Epithelial cell of proximal tubule (primary cell): ENCODE measurements around the gene ADCY1. TPM values are rescaled to one million over a fixed set of nuclear protein-coding genes. Genes with fewer than 3 reads are reported as not detected.

ENCODE experiments used
- DNase-seq: peaks from one replicate; pipeline ENCODE4 v3.0.0-alpha.2; 2011; ENCODE audit warnings: low read depth
- H3K4me3 ChIP-seq: 2 replicates; pipeline ENCODE4 v1.5.1; 2011; ENCODE audit warnings: low read depth, mild to moderate bottlenecking, low read length
- total RNA-seq: library from RNA; depleted of rRNA; stranded (reverse); fragments of >200 nt; gene quantifications from 2 replicates; pipeline ENCODE4 v1.2.3, GENCODE V29; 2015
- TF ChIP-seq, protein P1 (sequence below): conservative IDR thresholded peaks from 2 replicates; pipeline ENCODE4 v1.5.1; 2012; ENCODE audit warnings: low read depth, mild to moderate bottlenecking, low read length

ADCY1 gene
- total RNA-seq, 1 donor from 2014 or later = 1.2 TPM

DNA sequence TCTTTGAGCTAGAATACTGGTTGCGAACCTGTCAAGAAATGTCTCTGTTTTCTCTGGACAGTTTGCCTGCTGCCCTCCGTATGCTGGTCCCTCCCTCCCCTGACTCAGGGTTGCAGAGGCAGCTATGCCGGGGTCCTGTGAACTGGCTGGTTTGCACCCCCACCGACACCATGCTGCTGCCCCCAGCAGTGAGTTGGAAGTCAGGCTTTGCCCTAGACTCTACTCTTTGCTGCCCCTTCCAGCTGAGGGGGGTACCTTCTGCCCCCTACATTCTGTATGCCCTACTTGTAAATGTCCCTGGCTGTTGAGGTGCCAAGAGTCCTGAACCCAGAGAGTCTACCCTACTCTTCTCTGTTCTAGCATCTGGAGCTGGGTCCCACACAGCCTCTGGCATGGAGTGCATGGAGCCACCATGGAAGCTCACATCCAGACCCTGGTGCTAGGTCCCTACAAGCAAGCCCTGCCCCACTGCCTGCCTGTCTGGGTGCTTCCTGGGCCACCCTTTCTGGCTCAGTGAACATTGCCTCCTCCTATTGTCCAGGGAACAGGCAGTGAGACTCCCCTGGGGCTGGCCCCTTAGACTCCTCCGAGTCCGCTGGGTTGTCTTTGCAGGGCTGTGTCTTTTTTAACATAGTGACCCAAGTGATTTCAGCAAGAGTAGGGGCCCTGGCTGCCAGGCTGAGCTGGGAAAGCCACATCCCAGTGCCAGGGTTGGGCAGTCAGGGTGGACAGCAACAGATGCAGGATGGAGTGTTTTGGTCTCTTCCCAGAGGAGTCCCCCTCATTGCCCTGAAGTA is 138.9 kb downstream of the ADCY1 start:
- TF ChIP-seq, protein P1, sequence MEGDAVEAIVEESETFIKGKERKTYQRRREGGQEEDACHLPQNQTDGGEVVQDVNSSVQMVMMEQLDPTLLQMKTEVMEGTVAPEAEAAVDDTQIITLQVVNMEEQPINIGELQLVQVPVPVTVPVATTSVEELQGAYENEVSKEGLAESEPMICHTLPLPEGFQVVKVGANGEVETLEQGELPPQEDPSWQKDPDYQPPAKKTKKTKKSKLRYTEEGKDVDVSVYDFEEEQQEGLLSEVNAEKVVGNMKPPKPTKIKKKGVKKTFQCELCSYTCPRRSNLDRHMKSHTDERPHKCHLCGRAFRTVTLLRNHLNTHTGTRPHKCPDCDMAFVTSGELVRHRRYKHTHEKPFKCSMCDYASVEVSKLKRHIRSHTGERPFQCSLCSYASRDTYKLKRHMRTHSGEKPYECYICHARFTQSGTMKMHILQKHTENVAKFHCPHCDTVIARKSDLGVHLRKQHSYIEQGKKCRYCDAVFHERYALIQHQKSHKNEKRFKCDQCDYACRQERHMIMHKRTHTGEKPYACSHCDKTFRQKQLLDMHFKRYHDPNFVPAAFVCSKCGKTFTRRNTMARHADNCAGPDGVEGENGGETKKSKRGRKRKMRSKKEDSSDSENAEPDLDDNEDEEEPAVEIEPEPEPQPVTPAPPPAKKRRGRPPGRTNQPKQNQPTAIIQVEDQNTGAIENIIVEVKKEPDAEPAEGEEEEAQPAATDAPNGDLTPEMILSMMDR = no peak
- DNase-seq = no peak

DNA sequence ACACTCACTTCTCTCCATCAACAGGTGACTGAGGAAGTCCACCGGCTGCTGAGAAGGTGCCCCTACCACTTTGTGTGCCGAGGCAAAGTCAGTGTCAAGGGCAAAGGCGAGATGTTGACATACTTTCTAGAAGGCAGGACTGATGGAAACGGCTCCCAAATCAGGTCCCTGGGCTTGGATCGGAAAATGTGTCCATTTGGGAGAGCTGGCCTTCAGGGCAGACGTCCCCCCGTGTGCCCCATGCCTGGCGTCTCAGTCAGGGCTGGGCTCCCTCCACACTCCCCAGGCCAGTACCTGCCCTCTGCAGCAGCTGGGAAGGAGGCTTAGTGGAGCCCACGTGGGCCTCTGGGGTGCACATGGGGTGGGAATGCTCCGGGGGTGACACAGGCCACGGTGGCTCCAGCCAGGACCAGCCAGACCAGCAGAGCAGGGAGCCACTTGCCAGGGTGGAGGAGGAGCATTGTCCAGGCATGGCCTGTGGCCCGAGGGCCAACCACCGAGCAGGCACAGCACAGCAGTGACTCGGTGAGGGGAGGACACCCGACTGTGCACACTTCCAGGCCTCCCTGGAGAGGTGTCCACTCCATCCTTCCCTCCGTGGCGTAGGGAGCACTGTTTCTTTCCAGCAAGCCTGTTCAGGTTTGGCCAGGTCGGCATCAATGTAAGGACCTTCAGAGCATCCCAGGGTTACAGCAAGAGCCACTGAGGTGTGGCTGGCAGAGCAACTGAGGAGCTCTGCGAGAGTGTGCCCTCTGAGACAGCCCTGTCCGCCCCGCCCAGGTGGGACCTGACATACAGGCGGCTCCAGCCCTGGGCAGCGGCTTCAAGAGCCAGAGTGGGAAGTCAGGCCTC is 139.7 kb downstream of the ADCY1 start:
- no peak for DNase-seq
- H3K4me3 ChIP-seq = no peak overlapping the region
- TF ChIP-seq, protein P1 = no peak

More for the DNA sequence above, 138.9 kb downstream of the ADCY1 start:
- no peak overlapping the region for H3K4me3 ChIP-seq

DNA sequence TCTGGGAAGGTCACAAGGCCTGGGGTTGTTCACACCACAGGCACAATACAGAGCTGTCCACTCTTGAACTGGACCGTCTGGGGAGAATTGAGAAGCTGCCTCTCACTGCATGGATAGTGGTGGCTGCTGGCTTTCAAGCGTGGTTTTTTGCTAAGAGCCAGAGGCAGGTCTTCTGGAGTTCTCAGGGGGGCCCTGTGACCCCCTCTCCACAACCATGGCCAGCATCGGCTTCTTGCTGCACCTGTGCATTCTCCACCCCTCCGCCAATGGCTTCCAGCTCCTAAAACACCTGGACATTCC is 140.3 kb downstream of the ADCY1 start:
- TF ChIP-seq, protein P1 = no peak
- no peak for DNase-seq
- H3K4me3 ChIP-seq = no peak overlapping the region

GRCh38 chr7:45715471-45716352 is 141.5 kb downstream of the ADCY1 start:
- no peak for DNase-seq
- TF ChIP-seq, protein P1 = no peak
- no peak overlapping the region for H3K4me3 ChIP-seq

- H3K4me3 ChIP-seq = no peak overlapping the region
- DNase-seq = no peak
These were observed 142.4 kb downstream of the ADCY1 start for GRCh38 chr7:45716380-45717203.

More at GRCh38 chr7:45716380-45717203, 142.4 kb downstream of the ADCY1 start:
- TF ChIP-seq, protein P1 = no peak
